T1000 (cell line): ENCODE results near the gene BORCS6.
A peak's percentile ranks its signal among the peaks of the same experiment; 100 is the strongest.
"Not testable (repeated sequence)": the region's sequence is repeated elsewhere in the genome, so short reads cannot be mapped to it uniquely, and the experiment has no call there.

ENCODE experiments used
- DNase-seq: peaks from one replicate; lab custom pipeline; 2025; ENCODE audit warnings: mixed read lengths; lab: John Stamatoyannopoulos, UW

The BORCS6 gene

DNA sequence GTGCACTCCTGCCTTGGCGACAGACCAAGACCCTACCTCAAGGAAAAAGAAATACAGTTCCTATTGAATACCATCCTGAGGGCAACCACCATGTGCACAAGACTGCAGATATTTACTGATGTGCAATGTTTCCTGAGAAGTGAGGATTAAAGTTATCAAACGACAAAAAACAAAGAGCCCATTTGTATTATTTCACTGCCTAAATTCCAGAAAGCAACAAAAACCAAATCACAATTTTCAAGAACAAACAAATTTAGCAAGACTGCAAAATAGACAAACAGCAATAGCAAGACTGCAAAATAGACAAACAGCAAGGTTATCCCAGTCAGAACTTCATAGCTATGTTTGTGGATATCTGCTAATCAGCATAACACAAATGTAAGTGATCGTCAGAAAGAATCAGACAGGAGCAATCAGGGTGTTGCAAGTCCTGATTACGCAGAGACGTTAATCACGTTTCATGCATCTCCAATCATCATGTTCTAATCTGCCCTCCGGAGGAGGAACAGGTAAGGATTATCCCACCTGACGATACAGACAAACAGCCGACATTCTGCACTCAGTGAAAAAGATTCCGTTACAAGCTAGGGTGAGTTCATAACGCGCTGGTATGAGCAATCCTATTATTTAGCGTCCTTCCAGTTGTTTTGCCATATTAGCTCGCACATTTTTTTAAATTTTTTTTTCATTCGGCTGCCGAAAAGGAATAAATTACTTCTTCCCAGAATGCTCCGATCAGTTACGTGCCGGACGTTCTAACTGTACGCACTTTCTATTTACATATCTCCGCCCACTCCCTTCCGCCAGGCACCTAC, 16.7 kb downstream of the BORCS6 start:
- DNase-seq = peak; percentile 83

DNA sequence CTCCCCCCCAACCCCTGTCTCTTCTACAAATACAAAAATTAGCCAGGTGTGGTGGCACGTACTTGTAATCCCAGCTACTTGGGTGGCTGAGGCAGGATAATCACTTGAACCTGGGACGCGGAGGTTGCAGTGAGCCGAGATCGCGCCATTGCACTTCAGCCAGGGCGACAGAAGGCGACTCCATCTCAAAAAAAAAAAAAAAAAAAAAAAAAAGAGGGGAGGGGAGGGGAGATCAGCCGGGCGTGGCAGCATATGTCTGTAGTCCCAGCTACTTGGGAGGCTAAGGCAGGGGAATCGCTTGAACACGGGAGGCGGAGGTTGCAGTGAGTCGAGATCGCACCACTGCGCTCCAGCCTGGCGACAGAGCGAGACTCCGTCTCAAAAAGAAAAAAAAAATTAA, 19.8 kb downstream of the BORCS6 start:
- not testable (repeated sequence) for DNase-seq

DNA sequence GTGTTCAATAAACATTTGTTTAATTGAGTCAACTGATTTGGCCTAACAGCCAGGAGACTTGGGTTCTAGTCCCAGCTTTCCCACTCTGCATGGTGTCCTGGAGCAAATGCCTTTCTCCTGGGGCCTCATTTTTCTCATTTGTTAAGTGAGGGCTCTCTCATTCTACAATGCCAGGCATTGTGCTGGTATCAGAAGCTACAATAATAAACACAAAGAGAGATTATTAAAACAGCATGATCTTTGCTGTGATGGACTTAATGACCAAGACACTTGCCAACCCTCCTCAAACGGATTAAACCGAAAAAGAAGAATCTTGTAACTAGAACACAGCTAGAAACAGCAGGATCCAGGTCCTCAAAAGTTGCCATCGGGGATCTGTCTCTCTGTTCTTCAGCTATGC, 22.5 kb downstream of the BORCS6 start:
- no peak for DNase-seq

DNA sequence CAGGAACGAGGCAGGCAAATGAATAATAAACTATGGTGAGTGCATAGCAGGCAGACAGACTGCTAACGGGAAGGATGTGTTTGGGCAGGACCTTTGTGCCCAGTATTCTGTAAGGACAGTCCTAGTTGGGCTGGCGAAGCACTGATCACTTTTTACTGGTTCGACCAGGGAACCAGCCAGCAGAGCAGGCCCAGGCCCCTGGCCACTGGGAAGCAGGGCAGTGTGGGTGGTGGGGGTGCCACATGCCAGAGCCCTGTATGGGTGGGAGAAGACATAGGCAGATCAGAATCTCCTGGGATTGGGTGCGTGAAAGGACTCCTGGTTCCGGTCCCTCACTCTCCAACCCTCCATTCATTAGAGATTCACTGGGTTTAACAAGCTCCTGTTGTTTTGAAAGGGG, 23.2 kb downstream of the BORCS6 start:
- DNase-seq = no peak

DNA sequence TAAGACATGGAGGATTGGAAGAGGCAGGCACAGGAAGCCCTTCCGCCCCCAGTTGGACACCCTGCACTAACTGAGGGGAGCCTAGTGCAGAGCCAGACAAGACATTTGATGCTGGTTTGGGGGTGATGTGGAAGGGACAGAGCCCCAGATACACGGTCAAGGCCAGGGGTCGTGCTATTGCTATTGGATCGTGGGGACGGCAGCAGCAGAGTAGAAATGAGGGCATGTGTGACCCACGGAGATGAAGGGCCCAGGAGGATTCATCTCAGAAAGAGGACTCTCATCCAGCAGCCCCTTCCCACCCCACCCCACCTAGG, 25.2 kb downstream of the BORCS6 start:
- DNase-seq = no peak

DNA sequence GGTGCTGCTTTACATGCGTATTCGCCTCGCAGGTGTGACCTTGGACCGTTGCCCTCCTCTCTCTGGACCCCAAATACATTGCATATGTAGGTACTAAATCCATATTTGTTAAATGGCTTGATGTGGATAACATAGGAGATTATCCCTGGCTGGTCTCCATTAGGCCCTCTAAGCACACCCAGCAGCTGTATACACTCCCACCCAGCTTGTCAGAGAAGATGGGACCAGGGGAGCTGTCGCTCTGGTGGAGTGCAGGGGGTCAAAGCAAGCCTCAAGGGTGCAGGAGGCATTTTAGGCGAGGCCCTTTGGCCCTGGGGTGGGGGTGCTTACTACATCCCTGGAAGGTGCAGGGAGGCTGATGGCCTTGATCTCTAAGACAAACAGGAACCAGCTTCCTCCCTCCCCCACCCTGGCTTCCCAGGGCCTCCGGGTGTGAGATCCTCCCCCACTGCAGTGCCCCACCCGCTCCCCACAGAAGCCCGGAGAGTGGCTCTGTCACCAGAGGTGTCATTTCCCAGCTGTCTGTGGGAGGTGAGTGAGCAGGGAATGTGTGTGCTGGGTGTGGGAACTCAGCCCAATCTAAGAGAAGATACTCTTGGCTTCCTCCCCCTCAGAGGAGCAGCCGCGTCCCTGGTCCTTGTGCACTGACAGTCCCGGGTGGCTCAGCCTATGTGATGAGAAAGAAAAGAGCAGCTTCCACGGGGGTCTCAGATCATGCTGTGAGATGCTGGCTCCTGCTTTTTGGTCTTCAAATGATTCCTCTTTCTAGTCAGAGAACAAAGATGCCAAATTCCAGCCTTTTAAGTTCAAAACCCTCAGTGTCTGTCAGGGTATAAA, 25.8 kb downstream of the BORCS6 start:
- DNase-seq = no peak

DNA sequence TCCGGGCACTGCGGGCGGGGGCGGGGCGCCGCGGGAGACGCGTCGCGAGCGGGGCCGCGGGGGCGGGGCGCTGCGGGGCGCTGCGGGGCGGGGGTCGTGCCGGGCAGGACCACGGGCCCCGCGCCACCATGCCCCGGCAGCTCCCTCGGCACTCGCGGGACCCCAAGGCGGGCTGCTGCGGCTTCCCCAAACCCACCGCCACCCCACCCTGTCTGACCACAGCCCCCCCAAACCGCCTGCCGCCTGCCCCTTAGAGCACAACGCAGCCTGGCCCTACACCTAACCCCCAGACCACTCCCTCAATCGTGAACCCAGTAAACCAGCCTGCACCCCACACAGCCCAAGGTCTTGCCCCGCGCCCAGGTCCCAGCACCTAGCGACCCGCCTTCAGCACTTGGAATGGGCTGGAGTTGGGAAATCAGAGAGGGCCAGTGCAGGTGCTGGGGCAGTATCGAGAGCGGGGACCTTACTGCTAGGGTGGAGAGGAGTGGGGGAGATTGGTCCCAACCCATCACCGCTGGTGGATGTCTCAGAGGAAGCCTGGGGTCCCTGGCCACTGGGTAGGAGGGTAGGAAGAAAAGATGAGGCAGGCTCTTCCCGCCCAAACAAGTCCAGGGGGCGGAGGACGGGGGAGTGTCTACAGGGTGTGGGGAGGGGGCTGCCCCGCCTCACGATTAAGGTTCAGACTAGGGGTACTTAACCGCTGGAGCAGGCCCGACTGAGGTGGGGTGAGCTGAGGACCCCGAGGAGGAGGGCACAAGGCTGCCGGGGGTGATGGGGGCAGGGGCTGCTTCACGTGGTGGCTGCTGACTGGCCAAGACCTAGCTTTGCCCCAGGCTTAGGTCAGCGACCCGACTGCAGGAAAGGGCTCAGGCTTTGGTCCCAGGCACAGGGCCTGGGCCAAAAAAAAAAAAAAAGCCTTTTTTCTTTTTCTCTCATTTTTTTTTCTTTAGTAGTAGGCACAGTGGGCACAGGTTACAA, 26.7 kb downstream of the BORCS6 start:
- no peak for DNase-seq

DNA sequence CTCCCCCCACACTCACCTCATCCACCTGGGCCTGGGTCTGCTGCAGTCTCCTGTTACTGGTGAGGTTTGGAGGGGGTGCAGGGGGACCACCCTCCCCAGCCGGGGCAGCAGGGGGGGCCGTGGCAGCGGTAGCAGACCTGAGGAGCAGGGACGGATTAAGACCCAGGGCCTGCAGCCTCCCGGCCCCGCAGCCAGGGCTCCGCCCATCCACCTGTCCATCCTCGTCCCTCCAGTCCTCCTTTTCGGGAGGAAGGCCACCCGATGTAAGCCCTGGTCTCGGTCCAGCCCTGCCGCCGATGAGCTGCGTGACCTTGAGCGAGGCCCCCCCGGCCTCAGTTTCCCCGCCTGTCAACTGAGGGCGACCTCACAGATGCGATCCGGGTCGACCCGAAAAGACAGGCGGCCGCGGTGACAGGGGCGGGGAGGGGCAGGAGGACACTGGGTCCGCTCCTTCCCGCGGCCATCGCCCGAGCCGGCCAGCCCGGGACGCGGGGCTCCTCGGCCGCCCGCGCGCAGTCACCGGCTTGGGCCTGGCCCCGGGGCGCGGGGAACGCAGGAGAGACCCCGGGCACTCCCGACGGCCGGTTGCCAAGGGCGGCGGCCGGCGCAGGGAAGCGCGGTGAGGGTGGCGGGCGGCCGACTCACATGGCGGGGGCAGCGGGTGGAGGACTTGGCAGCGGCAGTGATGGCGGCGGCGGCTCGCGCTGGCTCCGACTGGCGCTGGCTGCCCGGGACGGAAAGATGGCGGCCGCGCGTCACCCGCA, 27.6 kb downstream of the BORCS6 start, which contains the start of gene VAMP2:
Gene VAMP2 (minus strand): TSS at position 716 of the 764 bp plus-strand sequence. CDS start 69 bp downstream, at position 647.
- peak; percentile 62 for DNase-seq

DNA sequence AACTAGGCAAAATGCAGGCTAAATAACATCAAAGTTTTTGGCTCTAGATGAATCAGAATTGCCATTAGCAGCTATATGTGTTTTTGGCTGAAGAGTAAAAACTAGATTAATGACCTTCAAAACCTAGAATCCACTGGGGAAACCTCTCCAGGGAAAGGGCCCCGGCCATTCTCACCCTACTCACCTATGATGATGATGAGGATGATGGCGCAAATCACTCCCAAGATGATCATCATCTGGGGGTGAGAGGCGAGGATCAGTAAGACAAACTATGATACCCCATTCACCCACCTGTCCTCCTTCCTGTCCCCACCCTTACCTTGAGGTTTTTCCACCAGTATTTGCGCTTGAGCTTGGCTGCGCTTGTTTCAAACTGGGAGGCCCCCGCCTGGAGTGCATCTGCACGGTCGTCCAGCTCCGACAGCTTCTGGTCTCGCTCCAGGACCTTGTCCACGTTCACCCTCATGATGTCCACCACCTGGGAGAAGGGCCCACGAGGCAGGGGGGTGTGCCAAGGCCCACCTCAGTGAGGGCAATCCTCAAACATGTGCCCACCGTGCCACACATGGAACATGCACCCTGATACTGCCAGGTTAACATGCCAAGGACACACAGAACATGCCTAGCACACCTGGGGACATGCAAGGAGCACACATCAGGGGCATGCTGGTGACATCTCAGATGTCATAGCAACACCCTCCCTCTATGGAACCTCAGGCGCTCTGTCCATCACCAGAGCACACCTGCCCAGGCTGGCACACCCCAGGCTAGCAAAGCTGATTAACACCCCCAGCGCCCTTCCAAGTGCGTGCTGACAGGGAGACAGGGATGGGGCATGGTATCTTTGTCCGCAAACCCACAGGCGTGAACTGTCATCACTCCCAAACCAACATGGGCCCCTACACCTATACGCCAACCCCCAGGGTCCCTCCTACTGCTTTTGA, 28.4 kb downstream of the BORCS6 start:
- no peak for DNase-seq

DNA sequence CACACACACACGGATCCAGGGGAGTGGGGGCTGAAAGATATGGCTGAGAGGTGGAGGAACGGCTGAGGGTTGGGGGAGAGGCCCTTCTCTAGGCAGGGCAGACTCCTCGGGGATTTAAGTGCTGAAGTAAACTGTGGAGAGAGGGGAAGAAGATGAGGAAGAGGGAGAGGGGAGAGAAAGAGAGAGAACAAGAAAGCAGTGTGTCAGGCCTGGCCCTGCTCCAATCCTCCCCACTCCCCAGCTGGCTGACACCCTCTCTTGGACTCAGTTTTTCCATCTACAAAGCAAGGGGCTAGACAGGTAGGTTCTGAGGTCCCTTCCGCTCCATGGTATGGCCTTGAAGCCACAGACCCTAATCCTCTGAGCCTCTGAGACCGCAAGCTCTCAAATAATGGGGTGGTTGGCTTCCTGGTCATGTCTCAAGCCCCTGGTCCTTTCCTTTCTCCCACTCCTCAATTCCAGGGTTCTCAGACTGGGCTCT, 29.2 kb downstream of the BORCS6 start:
- DNase-seq = no peak

DNA sequence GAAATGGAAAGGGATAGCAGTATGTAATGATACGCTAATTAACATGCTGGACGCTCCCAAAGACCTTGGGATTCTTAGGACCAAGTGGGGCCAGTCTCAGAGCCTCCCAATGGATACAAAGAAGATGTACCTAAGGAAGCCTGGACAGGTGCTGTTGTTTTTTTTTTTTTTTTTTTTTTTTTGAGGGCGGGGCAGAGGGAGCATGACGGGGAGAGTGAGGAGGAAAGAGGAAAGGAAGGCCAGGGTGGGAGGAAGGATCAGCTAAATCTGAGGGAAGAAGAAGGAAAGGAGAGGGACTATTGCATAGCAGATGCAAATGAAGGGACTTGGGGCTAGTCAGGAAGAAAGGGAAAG, 29.8 kb downstream of the BORCS6 start:
- DNase-seq = no peak

DNA sequence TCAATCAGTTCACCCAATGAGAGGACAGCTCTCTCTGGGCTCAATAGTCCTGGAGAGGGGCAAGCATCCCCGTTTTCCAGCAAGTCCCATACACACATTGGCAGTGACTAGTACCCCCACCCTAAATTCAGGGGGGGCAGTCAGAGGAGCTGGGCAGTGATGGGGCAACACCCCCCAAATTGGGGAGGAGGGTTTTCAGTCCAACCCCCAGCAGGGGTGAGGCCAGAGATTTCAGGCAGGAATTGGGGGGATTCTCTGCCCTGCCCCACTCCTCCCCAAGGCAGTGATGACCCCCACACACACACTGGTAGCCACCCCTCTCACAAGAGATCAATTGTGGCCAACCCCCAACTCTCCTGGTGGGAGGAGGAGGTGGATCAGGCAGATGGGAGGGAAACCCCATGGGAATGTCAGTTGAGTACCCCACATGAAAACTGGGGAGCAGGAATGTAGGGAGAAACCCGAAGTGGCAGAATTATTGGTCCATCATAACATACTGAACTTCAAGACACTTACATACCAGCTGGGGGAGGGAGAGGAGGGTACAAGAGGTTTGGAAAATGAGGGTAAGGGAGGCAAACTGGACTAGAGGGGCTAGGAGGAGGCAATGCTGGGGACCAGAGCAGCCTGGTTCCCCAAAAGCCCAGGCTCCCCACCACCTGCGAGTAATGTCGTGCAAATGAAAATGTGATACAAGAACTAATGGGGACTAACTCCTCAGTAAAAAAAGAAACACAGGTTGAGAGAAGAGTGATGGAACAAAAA, 30.3 kb downstream of the BORCS6 start:
- no peak for DNase-seq

DNA sequence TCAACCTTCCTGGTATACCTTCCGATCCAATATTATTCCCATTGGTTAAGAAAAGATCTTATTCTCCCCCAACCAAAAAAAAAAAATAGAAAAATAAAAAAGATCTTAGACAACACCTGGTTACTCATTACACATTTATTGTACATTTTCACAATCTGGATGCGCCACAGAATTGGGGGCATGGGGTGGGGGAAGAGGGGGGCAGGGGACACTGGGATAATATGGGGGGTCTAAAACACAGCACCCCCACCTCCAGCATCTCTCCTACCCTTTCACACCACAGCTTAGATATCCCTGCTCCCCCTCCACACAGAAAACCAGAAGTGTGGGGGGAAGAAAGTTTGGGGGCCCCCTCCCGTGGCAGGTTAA, 31.0 kb downstream of the BORCS6 start:
- DNase-seq = no peak

DNA sequence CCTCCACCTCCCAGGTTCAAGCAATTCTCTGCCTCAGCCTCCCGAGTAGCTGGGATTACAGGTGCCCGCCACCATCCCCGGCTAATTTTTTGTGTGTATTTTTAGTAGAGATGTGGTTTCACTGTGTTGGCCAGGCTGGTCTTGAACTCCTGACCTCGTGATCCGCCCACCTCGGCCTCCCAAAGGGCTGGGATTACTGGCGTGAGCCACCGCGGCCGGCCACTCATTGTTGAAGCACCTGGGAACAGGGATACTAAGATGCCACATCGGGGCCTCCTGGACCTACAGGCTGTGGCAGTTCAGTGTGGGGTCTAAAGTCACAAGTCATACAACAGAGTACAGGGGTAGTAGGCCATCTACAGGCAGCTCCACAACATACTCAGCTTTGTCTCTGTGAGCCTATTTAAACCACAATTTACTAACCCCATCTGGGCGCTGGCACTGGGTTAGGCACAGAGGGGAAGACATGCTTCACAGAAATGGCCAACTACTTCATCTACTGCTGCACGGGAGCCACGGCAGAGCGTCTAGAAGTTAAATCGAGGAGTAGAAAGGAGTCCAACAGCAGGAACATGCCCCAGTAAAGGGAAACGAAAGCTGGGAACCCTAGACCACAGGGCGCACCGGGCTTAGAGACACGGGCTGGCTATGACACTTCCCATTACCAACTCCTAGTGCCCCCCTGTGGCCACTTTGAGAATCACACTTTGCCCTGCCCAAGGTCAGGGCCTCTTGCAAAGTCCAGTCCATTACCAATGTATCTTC, 31.5 kb downstream of the BORCS6 start:
- peak; percentile 81 for DNase-seq

DNA sequence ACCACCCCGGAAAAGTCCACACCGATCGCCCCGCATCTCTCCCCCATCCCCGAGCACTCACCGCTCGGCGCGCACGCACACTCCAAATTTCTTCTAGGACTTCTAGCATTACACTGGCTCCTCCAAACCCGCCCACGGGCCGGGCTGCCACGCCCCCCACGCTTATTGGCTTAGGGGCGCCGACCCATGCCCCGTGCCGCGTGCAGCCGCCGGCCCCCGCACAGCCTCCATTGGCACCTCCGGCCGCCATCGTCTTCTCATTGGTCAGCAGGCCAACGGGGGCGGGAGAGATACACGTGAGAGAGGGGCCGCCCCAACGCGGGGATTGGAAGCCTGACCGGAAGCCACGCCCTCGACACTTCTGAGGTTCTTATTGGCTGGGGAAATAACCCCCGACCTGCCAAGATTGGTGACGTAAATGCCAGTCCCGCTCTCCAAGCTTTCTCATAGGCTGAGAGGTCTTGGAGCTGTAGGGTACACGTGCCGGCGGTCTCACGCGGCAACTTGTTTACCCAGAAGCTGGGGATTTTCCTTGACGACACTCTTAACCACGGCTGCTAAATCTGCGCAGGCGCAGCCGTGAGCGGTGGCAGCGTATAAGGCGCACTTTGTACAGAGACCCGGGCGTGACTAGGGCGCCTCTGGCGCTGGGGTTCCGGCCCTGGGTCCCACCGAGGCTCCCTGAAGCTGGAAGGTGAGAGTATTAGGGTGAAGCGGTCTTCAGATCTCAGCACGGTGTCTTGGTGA, 33.6 kb downstream of the BORCS6 start:
- peak; percentile 99 for DNase-seq

DNA sequence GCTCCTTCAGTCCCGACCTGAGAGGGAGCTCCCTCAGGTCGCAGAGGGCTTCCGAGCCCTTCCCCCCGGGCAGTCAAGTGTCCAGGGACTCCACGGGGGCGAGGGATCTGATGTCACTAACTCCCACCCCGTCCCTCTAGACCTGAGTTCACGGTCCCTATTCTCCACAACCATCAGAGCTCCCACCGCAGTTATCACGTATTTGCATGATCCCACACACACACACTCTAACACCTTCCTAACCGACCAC, 34.1 kb downstream of the BORCS6 start:
- no peak for DNase-seq

DNA sequence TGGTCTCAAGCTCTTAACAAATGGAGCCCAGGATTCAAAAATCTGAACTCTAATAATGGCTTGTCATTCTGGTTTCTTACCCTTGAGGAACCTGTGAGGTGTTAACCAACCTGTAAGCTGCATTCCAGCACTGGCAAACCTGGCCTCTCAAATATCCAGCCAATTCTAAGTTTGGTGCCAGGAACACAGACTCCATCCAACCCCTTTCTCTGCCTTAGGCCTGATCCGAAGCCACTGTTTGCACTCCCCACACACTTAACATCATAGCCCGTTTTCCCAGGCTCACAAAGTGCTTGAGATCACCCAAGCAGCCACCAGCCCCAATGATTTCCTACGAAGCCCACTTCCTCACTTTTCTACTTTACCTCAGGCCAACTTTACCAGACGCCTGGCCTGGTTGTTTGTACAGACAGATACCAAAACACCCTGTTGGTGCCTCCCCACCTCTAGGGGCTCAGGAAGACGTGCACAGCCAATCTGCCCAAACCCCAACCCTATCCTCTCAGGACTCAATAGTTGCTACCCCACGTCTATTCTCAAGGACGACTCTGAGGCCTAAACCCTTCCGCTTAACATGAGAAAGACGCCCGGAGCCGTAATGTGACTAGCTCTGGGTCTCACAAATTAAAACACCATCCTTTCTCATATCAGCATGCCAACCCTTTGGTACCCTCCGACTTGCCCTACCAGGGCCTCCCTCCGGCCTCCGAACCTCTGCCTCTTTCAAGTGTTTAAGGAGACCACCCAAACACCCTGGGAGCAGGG, 34.6 kb downstream of the BORCS6 start:
- no peak for DNase-seq
